ACC112 (cell line): ENCODE results near the gene PTPRCAP.

Experiments
- H2AFZ ChIP-seq: fragments of 200-600 bp; sonication (generic); one replicate; pipeline ENCODE4 v1.6.0; 2017; ENCODE audit warnings: antibody characterized with exemption, low read length; ENCODE audit not compliant: unreplicated experiment
- H3K27ac ChIP-seq: fragments of 200-600 bp; sonication (generic); 2 replicates; pipeline ENCODE4 v1.5.1; 2014; ENCODE audit warnings: low read depth, mild to moderate bottlenecking, antibody characterized with exemption, low read length, moderate library complexity
- H3K27me3 ChIP-seq: fragments of 200-600 bp; sonication (generic); 2 replicates; pipeline ENCODE4 v1.6.1; 2014; ENCODE audit warnings: mild to moderate bottlenecking, antibody characterized with exemption, low read length, moderate library complexity, mixed read lengths; ENCODE audit not compliant: insufficient read depth
- H3K36me3 ChIP-seq: fragments of 200-600 bp; sonication (generic); 2 replicates; pipeline ENCODE4 v1.6.1; 2016; ENCODE audit warnings: mild to moderate bottlenecking, antibody characterized with exemption, low read length, moderate library complexity, mixed read lengths; ENCODE audit not compliant: insufficient read depth
- H3K4me1 ChIP-seq: fragments of 200-600 bp; sonication (generic); one replicate; pipeline ENCODE4 v1.6.1; 2016; ENCODE audit warnings: low read length, mixed read lengths; ENCODE audit not compliant: insufficient read depth, unreplicated experiment, control insufficient read depth
- H3K4me3 ChIP-seq: fragments of 200-600 bp; sonication (generic); 2 replicates; pipeline ENCODE4 v1.5.1; 2014; ENCODE audit warnings: mild to moderate bottlenecking, low read depth, low read length
- H3K79me2 ChIP-seq: fragments of 200-600 bp; sonication (generic); one replicate; pipeline ENCODE4 v1.6.0; 2016; ENCODE audit warnings: low read length; ENCODE audit not compliant: control insufficient read depth, unreplicated experiment, insufficient read depth

The PTPRCAP gene

DNA sequence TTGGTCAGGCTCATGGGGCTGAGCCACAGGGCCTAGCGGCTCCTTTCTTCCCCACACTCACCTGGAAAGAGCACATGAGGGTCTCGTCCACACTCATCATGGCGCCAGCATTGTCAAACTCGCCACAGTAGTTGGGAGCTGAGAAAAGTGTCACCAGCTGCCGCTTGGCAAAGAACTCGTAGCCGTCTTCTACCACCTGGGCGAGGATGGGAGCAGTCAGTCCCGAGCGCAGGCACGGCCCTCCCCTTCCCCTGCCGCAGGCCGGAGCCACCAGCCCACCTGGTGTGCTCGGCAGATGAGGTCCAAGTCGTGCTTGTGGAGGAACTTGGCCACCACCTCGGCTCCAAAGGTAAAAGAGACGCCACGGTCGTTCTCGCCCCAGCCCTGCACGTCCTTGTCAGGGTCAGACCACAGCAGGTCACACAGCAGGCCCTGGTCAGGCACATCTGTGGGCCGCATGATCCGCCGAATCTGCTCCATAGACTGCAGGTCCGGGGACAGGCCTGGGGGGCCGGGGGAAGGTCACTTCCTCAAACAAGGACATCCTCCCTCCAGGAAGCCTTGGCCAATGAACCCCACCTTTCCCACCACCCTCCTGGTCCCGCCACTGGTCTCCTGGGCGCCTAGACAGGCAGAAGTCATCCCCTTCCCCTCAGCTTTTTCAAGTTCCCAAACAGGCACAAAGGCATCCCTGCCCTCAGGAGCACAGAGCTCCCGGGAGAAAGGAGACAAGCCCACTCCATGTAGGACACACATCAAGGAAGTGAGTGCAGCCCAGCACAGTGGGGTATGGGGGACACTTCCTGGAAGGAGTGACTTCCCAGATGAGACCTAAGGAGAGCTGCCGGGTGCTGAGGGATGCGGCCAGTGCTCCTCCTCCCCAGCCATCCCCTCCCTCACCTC, 38.6 kb downstream of the PTPRCAP start:
- H3K4me1 ChIP-seq: peaks cover 12% of the 10 kb centered on the region
- no peaks in the 10 kb centered on the region for H3K27me3 ChIP-seq
- H2AFZ ChIP-seq: no peak overlapping the region
- H3K79me2 ChIP-seq: peaks cover 15% of the 10 kb centered on the region
- no peak overlapping the region for H3K4me3 ChIP-seq
- H3K36me3 ChIP-seq: peaks cover 2% of the 10 kb centered on the region; the same call in 1 of the 2 replicates
- no peak overlapping the region for H3K27ac ChIP-seq

DNA sequence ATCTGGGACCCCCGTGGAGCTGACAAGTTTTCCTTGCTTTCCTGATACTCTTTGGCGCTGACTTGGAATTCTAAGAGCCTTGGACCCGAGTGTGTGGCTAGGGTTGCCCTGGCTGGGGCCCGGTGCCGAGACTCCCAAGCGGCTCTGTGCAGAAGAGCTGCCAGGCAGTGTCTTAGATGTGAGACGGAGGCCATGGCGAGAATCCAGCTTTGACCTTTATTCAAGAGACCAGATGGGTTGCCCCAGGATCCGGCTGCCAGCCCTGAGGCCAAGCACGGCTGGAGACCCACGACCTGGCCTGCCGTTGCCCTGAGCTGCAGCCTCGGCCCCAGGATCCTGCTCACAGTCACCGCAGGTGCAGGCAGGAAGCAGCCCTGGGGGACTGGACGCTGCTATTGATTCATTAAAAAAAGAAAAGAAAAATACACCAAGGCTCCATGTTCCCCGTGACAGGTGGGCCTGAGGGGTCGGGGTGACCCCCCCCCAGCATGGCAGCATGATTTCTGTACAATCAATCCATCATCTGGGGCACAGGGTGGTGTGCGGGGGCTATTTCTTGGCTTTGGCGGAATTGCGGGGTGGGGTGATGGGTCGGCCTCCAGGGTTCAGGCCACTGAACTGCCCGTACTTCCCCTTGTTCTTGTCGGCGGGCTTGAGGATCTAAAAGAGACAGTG, 39.4 kb downstream of the PTPRCAP start:
- Histone ChIP-seq H3K27ac (no peak overlapping the region), H3K27me3 (no peaks in the 10 kb centered on the region), H3K4me3 (no peak overlapping the region), H2AFZ (no peak overlapping the region), H3K4me1 (peaks cover 12% of the 10 kb centered on the region), H3K79me2 (peaks cover 15% of the 10 kb centered on the region), H3K36me3 (peaks cover 2% of the 10 kb centered on the region; the same call in 1 of the 2 replicates)

DNA sequence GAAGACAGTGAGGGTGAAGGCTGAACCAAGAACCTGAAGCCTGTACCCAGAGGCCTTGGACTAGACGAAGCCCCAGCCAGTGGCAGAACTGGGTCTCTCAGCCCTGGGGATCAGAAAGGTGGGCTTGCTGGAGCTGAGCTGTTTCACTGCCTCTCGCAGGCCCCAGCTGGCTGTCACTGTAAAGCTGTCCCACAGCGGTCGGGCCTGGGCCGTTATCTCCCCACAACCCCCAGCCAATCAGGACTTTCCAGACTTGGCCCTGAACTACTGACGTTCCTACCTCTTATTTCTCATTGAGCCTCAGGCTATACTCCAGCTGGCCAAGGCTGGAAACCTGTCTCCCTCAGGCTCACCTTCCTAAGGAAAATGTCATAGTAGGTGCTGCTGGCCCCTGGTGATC, 39.9 kb downstream of the PTPRCAP start:
- Histone ChIP-seq H3K4me3 (no peak overlapping the region), H3K36me3 (peaks cover 2% of the 10 kb centered on the region; the same call in 1 of the 2 replicates), H3K79me2 (peaks cover 15% of the 10 kb centered on the region), H3K27me3 (no peaks in the 10 kb centered on the region), H3K4me1 (peaks cover 12% of the 10 kb centered on the region), H2AFZ (no peak overlapping the region), H3K27ac (no peak overlapping the region)

DNA sequence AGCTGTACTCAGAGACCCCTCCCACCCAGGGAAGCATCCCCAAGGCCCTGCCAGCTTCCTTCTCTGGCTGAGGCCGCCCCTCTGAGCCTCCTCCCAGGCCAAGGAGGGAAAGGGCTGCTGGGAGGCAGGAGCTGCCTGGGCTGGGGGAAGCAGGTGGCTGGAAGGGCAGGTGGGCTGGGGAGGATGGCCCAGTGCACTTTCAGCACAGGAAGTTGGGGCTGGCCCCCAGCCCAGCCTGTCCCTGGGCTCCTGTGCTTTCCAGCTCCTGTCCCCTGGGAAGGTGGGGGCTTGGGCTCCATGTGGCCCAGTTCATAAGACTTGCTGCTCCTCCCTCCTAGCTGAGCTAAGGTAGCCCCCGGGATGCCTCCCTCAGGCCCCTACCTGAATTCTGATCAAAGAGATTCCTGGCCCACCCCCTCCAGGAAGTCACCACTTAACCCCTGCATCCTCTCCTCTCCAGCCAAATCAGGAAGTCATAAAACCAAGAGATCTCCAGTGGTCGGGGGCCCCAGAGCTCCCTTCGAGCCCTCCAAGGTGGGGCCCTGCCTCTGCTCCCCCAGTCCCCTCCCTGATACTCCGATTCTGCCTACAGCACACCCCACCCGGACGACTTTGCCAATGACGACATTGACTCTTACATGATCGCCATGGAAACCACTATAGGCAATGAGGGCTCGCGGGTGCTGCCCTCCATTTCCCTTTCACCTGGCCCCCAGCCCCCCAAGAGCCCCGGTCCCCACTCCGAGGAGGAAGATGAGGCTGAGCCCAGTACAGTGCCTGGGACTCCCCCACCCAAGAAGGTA, 40.7 kb downstream of the PTPRCAP start:
- Histone ChIP-seq H3K27ac (no peak overlapping the region), H2AFZ (no peak overlapping the region), H3K4me3 (no peak overlapping the region), H3K36me3 (peaks cover 2% of the 10 kb centered on the region; the same call in 1 of the 2 replicates), H3K27me3 (no peaks in the 10 kb centered on the region), H3K79me2 (peaks cover 15% of the 10 kb centered on the region), H3K4me1 (peaks cover 9% of the 10 kb centered on the region)

DNA sequence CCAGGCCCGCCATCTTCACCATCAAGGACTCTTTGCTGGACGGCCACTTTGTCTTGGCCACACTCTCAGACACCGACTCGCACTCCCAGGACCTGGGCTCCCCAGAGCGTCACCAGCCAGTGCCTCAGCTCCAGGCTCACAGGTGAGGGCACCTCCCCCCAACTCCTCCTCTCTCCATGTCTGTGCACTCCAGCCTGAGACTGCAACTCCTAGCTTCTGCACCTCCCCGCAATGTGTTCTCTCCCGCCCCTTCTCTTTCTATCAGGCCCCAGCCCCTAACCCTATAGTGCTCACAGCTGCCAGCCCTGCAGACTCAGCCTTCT, 41.3 kb downstream of the PTPRCAP start:
- Histone ChIP-seq H3K79me2 (peaks cover 12% of the 10 kb centered on the region), H2AFZ (no peak overlapping the region), H3K27me3 (no peaks in the 10 kb centered on the region), H3K36me3 (peaks cover 2% of the 10 kb centered on the region; the same call in 1 of the 2 replicates), H3K4me1 (peaks cover 9% of the 10 kb centered on the region), H3K27ac (no peak overlapping the region), H3K4me3 (no peak overlapping the region)

DNA sequence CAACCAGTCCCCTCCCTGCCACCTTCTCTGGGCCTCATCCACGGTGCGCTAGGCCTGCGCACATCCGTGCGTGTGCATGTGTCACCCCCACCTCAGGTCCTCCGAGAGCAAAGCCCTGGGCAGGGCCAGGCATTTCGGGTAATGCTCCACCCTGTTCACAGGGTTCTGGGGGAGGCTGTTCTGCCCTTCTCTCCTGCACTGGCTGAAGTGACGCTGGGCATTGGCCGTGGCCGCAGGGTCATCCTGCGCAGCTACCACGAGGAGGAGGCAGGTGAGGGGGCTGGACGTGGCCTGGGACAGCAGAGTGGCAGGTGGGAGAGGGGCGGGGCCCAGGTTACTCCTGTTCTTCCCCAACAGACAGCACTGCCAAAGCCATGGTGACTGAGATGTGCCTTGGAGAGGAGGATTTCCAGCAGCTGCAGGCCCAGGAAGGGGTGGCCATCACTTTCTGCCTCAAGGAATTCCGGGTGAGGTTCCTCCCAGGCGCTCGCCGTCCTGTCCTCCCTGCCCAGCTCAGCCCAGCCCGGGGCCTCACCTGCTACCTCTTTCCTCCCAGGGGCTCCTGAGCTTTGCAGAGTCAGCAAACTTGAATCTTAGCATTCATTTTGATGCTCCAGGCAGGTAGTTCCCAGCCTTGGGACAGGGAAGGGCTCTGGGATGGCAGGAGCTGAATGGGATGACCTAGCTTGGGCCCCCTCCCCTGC, 41.8 kb downstream of the PTPRCAP start:
- Histone ChIP-seq H3K79me2 (peaks cover 7% of the 10 kb centered on the region), H3K36me3 (peaks cover 2% of the 10 kb centered on the region; the same call in 1 of the 2 replicates), H2AFZ (no peak overlapping the region), H3K27ac (no peak overlapping the region), H3K27me3 (no peaks in the 10 kb centered on the region), H3K4me3 (no peak overlapping the region), H3K4me1 (peaks cover 8% of the 10 kb centered on the region)

DNA sequence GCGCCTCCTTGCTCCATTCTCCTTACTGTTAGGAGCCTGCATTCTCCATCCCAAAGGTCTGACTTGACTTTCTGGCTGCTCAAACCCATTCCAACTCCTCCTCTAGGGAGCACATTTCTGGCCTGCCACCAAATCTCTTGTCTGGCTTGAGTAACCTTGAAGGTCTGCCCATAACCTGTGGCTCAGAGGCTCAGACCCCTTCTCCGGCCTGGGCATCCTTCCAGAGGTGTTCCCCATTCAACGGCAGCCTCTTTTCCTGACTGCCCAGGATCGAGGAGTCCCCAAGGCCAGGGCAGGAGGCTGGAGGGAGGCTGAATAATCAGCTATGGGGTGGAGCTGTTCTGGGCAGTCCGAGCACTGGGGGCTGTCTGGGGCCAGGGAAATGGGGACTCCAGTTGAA, 43.5 kb downstream of the PTPRCAP start:
- no peaks in the 10 kb centered on the region for H3K4me1 ChIP-seq
- H3K27ac ChIP-seq: no peak overlapping the region
- no peaks in the 10 kb centered on the region for H3K36me3 ChIP-seq
- H2AFZ ChIP-seq: no peak overlapping the region
- H3K79me2 ChIP-seq: no peaks in the 10 kb centered on the region
- H3K27me3 ChIP-seq: no peaks in the 10 kb centered on the region
- H3K4me3 ChIP-seq: no peak overlapping the region

DNA sequence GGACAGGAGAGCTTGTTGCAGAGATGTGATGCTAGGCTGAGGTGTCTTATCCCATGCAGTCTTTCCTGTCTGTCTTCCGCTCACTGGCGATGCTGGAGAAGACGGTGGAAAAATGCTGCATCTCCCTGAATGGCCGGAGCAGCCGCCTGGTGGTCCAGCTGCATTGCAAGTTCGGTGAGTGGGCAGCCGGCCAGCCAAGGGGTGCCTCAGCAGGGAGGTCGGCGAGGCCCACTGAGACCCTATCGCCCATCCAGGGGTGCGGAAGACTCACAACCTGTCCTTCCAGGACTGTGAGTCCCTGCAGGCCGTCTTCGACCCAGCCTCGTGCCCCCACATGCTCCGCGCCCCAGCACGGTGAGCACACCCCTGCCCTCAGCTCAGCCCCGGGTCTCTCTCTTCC, 44.0 kb downstream of the PTPRCAP start:
- Histone ChIP-seq H3K4me1 (no peaks in the 10 kb centered on the region), H3K27ac (no peak overlapping the region), H2AFZ (no peak overlapping the region), H3K79me2 (no peaks in the 10 kb centered on the region), H3K4me3 (no peak overlapping the region), H3K27me3 (no peaks in the 10 kb centered on the region), H3K36me3 (no peaks in the 10 kb centered on the region)

DNA sequence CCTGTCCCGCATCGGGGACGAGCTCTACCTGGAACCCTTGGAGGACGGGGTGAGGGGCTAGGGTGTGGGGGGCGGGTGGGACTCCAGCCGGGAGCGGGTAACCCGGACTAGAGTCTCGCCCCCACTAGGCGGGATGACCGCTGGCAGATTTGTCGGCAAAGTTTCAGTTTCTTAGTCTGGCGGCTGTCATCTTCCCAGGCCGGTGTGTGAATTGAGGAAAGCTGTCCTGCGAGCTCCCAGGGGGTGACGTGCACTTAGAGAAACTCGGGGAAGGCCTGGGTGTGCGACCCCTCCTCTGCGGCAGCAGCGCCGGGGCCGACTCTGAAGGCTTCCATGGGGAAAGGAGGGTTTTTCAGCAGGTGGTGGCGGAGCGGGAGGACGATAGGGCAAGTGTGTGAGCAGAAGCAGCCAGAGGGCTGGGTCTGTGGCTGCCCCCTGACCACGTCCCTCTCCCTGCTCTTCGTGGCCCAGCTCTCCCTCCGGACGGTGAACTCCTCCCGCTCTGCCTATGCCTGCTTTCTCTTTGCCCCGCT, 45.2 kb downstream of the PTPRCAP start:
- Histone ChIP-seq H3K4me1 (no peaks in the 10 kb centered on the region), H3K4me3 (peak overlapping the region; percentile 84), H3K79me2 (no peaks in the 10 kb centered on the region), H3K27me3 (no peaks in the 10 kb centered on the region), H2AFZ (peak overlapping the region; percentile 66), H3K36me3 (no peaks in the 10 kb centered on the region), H3K27ac (peak overlapping the region; percentile 50; the same call in 1 of the 2 replicates)
